Liver (tissue), 9 donors: ENCODE data around the gene TRIM22. TPM values are rescaled to one million over a fixed set of nuclear protein-coding genes. Genes with fewer than 3 reads are reported as not detected.
"Not testable (repeated sequence)": the region's sequence is repeated elsewhere in the genome, so short reads cannot be mapped to it uniquely, and the experiment has no call there.

ENCODE experiments used
- DNase-seq: peaks from one replicate; pipeline ENCODE4 v3.0.0-alpha.2; 2017; ENCODE audit warnings: low spot score
- H3K27ac ChIP-seq, 2 donors: one replicate each; pipeline ENCODE4 v1.7.0; 2013; ENCODE audit warnings: inconsistent platforms in 2 of 2, low read length in 2 of 2, control low read depth in 1 of 2, low read depth in 1 of 2, mild to moderate bottlenecking in 1 of 2
- H3K27me3 ChIP-seq, 4 donors: one replicate each; pipeline versions ENCODE4 v1.6.1 to v1.7.0; 2013; ENCODE audit warnings: low read length in 3 of 4, inconsistent platforms in 1 of 4, mild to moderate bottlenecking in 1 of 4, moderate library complexity in 1 of 4; ENCODE audit not compliant: control insufficient read depth in 4 of 4, insufficient read depth in 4 of 4
- H3K36me3 ChIP-seq, 4 donors: one replicate each; pipeline versions ENCODE4 v1.6.1 to v1.7.0; 2013; ENCODE audit warnings: low read length in 3 of 4, mild to moderate bottlenecking in 3 of 4, low read depth in 1 of 4, moderate library complexity in 1 of 4; ENCODE audit not compliant: control insufficient read depth in 4 of 4, insufficient read depth in 3 of 4
- H3K4me1 ChIP-seq, 4 donors: one replicate each; pipeline versions ENCODE4 v1.6.1 to v1.7.0; 2013; ENCODE audit warnings: low read length in 3 of 4, mild to moderate bottlenecking in 3 of 4, moderate library complexity in 1 of 4; ENCODE audit not compliant: control insufficient read depth in 4 of 4, insufficient read depth in 4 of 4
- H3K4me3 ChIP-seq, 3 donors: one replicate each; pipeline versions ENCODE4 v1.6.1 to v1.7.0; 2013; ENCODE audit warnings: low read length in 3 of 3, control low read depth in 1 of 3, low read depth in 1 of 3, mild to moderate bottlenecking in 1 of 3
- H3K9ac ChIP-seq, 2 donors: one replicate each; pipeline ENCODE4 v1.7.0; 2013; ENCODE audit warnings: low read length in 2 of 2, mild to moderate bottlenecking in 2 of 2, moderate library complexity in 2 of 2, control low read depth in 1 of 2, low read depth in 1 of 2
- H3K9me3 ChIP-seq, 4 donors: one replicate each; pipeline versions ENCODE4 v1.6.1 to v1.7.0; 2013; ENCODE audit warnings: low read length in 3 of 4; ENCODE audit not compliant: control insufficient read depth in 4 of 4
- ATF3 ChIP-seq: IDR thresholded peaks from 2 replicates; pipeline ENCODE4 v1.6.1; 2016; ENCODE audit warnings: antibody characterized with exemption
- EGR1 ChIP-seq, 2 donors: IDR thresholded peaks; 2 replicates each; pipeline ENCODE4 v1.6.1; 2016 to 2018; ENCODE audit warnings: antibody characterized with exemption in 2 of 2, low read depth in 2 of 2
- FOXA1 ChIP-seq: IDR thresholded peaks from 2 replicates; pipeline ENCODE4 v1.6.1; 2016; ENCODE audit warnings: antibody characterized with exemption
- FOXA2 ChIP-seq: IDR thresholded peaks from 2 replicates; pipeline ENCODE4 v1.6.1; 2016; ENCODE audit warnings: antibody characterized with exemption
- HNF4A ChIP-seq, 2 donors: conservative IDR thresholded peaks; 2 replicates each; pipeline ENCODE4 v1.6.1; 2016; ENCODE audit warnings: antibody characterized with exemption in 2 of 2, mild to moderate bottlenecking in 2 of 2
- HNF4G ChIP-seq: IDR thresholded peaks from 2 replicates; pipeline ENCODE4 v1.6.1; 2016; ENCODE audit warnings: antibody characterized with exemption
- NR2F2 ChIP-seq: IDR thresholded peaks from 2 replicates; pipeline ENCODE4 v1.6.1; 2016; ENCODE audit warnings: antibody characterized with exemption
- RAD21 ChIP-seq, 2 donors: IDR thresholded peaks; 2 replicates each; pipeline ENCODE4 v1.6.1; 2016; ENCODE audit warnings: antibody characterized with exemption in 2 of 2, mild to moderate bottlenecking in 2 of 2
- REST ChIP-seq: IDR thresholded peaks from 2 replicates; pipeline ENCODE4 v1.6.1; 2016; ENCODE audit warnings: antibody characterized with exemption, mild to moderate bottlenecking
- RXRA ChIP-seq, 2 donors: IDR thresholded peaks; 2 replicates each; pipeline ENCODE4 v1.6.1; 2017 to 2018; ENCODE audit warnings: antibody characterized with exemption in 2 of 2, mild to moderate bottlenecking in 1 of 2
- SP1 ChIP-seq: IDR thresholded peaks from 2 replicates; pipeline ENCODE4 v1.6.1; 2018; ENCODE audit warnings: antibody characterized with exemption, mild to moderate bottlenecking
- TAF1 ChIP-seq: conservative IDR thresholded peaks from 2 replicates; pipeline ENCODE4 v1.6.1; 2016; ENCODE audit warnings: antibody characterized with exemption, mild to moderate bottlenecking
- YY1 ChIP-seq: IDR thresholded peaks from 2 replicates; pipeline ENCODE4 v1.6.1; 2016; ENCODE audit warnings: antibody characterized with exemption, mild to moderate bottlenecking
- ZBTB33 ChIP-seq: IDR thresholded peaks from 2 replicates; pipeline ENCODE4 v1.6.1; 2016; ENCODE audit warnings: antibody characterized with exemption
- WGBS: extraction: QIAGEN DNeasy Blood & Tissue Kit; methylation state at CpG from one replicate; pipeline ENCODE4 v1.1.7; 2013; 5-methylcytosine and 5-hydroxymethylcytosine counted together
- polyA plus RNA-seq, 2 donors: library from polyadenylated mRNA; stranded (reverse) in 1 of 2; unstranded in 1 of 2; fragments of 200-250 nt in 1 of 2; fragments of >200 nt in 1 of 2; fragmentation: Nextera tagmentation in 1 of 2; extraction: Ambion mirVana in 1 of 2; gene quantifications; one replicate each; pipeline versions ENCODE4 v1.2.1 to v1.2.3, GENCODE V29; 2013 to 2015
- total RNA-seq, 2 donors: library from RNA; depleted of rRNA; stranded (reverse); fragments of >200 nt; gene quantifications; one replicate each; pipeline ENCODE4 v1.2.3, GENCODE V29; 2014
- TF ChIP-seq, protein P1 (sequence below): IDR thresholded peaks from 2 replicates; pipeline ENCODE4 v1.6.1; 2016; ENCODE audit warnings: antibody characterized with exemption
- TF ChIP-seq, protein P2 (sequence below): fragments of 150-350 bp; IDR thresholded peaks from 2 replicates; pipeline ENCODE4 v1.5.1; 2017; ENCODE audit warnings: improper control_type of control experiment, low read depth, low read length; ENCODE audit not compliant: missing input control
- donor health status: healthy.
- donor health status: healthy.
- donor health status: healthy.
- donor health status: healthy.
- donor health status: healthy.

TRIM22 gene
- total and polyA plus RNA-seq, 4 donors, result 3.6 to 21.6 (median 9.6) TPM

DNA sequence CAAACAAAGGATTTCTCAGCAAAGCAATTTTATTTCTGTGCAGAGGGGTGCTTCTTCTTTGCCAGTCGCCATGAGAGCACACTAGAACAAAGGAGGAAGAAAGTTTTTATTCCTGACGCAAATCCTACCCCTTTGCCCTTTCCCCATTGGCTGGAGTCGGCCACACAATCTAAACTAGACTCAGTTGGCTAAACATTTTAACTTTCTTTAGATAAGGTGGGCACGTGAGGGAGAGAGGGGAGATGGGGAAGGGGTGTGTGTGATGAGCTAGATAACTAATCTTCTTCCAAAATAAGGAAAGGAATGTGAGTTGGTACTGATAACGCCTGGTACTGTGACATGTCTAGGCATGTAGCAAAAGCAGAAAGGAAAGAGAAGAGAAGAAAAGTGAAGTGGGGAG is 626 bp downstream of the TRIM22 start:
- peak overlapping the region; percentile 30 to 48 for H3K9ac ChIP-seq
- no peaks in the 10 kb centered on the region for H3K27me3 ChIP-seq
- H3K4me1 ChIP-seq, result peaks cover 0 to 6% (median 3%) of the 10 kb centered on the region in 4 donors
- H3K27ac ChIP-seq, result peak overlapping the region; percentile 71 to 76
- no peak for TF ChIP-seq YY1
- TF ChIP-seq EGR1 (IDR thresholded peaks at IDR 0.05; ENCODE audit: low read depth in 2 of 2), result no peak
- no peak for TF ChIP-seq SP1
- TF ChIP-seq, protein P1, sequence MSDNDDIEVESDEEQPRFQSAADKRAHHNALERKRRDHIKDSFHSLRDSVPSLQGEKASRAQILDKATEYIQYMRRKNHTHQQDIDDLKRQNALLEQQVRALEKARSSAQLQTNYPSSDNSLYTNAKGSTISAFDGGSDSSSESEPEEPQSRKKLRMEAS, result no peak
- TF ChIP-seq FOXA2, result no peak
- TF ChIP-seq NR2F2, result no peak
- TF ChIP-seq RAD21 (IDR thresholded peaks at IDR 0.05), result no peak
- TF ChIP-seq ATF3, result no peak
- no peak for TF ChIP-seq HNF4A (conservative IDR thresholded peaks at IDR 0.05)
- TF ChIP-seq, protein P2, sequence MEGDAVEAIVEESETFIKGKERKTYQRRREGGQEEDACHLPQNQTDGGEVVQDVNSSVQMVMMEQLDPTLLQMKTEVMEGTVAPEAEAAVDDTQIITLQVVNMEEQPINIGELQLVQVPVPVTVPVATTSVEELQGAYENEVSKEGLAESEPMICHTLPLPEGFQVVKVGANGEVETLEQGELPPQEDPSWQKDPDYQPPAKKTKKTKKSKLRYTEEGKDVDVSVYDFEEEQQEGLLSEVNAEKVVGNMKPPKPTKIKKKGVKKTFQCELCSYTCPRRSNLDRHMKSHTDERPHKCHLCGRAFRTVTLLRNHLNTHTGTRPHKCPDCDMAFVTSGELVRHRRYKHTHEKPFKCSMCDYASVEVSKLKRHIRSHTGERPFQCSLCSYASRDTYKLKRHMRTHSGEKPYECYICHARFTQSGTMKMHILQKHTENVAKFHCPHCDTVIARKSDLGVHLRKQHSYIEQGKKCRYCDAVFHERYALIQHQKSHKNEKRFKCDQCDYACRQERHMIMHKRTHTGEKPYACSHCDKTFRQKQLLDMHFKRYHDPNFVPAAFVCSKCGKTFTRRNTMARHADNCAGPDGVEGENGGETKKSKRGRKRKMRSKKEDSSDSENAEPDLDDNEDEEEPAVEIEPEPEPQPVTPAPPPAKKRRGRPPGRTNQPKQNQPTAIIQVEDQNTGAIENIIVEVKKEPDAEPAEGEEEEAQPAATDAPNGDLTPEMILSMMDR, result no peak
- no peak for TF ChIP-seq HNF4G
- TF ChIP-seq RXRA (IDR thresholded peaks at IDR 0.05), result no peak
- no peak for TF ChIP-seq REST
- no peak for TF ChIP-seq FOXA1
- TF ChIP-seq ZBTB33, result no peak
- H3K4me3 ChIP-seq, result peak overlapping the region; percentile 16 to 39 (median 30)
- no peaks in the 10 kb centered on the region for H3K9me3 ChIP-seq
- no peaks in the 10 kb centered on the region for H3K36me3 ChIP-seq
- 40% methylated on average over 5 of the region's 5 CpGs for WGBS
- DNase-seq, result no peak

- Histone ChIP-seq H3K4me1 (peaks cover 0 to 6% (median 2%) of the 10 kb centered on the region in 4 donors), H3K27ac (peak overlapping the region; percentile 71 to 76), H3K27me3 (no peaks in the 10 kb centered on the region), H3K4me3 (peak overlapping the region in 2 of 3 donors; percentile 30 to 39), H3K9me3 (no peaks in the 10 kb centered on the region), H3K36me3 (no peaks in the 10 kb centered on the region), H3K9ac (peak overlapping the region in 1 of 2 donors; percentile 8)
- WGBS, result 52% methylated on average over 5 of the region's 5 CpGs
- TF ChIP-seq HNF4A (conservative IDR thresholded peaks at IDR 0.05), result no peak
- TF ChIP-seq, protein P2, result no peak
- no peak for TF ChIP-seq TAF1
- TF ChIP-seq EGR1 (IDR thresholded peaks at IDR 0.05; ENCODE audit: low read depth in 2 of 2), result no peak
- no peak for DNase-seq
These were observed 1.1 kb downstream of the TRIM22 start for GRCh38 chr11:5690736-5691135.

- H3K4me1 ChIP-seq, H3K9ac ChIP-seq, H3K36me3 ChIP-seq, H3K27me3 ChIP-seq, DNase-seq, H3K9me3 ChIP-seq: not testable (repeated sequence)
- Histone ChIP-seq H3K4me3 (peak overlapping the region in 1 of 3 donors; percentile 30), H3K27ac (peak overlapping the region in 1 of 2 donors; percentile 76)
- WGBS, result 69% methylated on average over 12 of the region's 12 CpGs
These were observed 1.8 kb downstream of the TRIM22 start for GRCh38 chr11:5691238-5691963.
